Subcutaneous abdominal adipose tissue (tissue), 5 donors: ENCODE data around the gene PPIL6.
A peak's percentile ranks its signal among the peaks of the same experiment; 100 is the strongest.

Experiments used
- H3K27ac ChIP-seq: one replicate; pipeline ENCODE4 v1.7.0; 2013; ENCODE audit warnings: low read depth, mild to moderate bottlenecking, inconsistent platforms, low read length, moderate library complexity
- H3K27me3 ChIP-seq, 5 donors: one replicate each; pipeline ENCODE4 v1.7.0; 2013; ENCODE audit warnings: low read length in 5 of 5, inconsistent platforms in 1 of 5; ENCODE audit not compliant: control insufficient read depth in 5 of 5, insufficient read depth in 4 of 5
- H3K36me3 ChIP-seq, 5 donors: one replicate each; pipeline ENCODE4 v1.7.0; 2013; ENCODE audit warnings: low read length in 5 of 5; ENCODE audit not compliant: control insufficient read depth in 5 of 5, insufficient read depth in 5 of 5
- H3K4me1 ChIP-seq, 5 donors: one replicate each; pipeline ENCODE4 v1.7.0; 2013; ENCODE audit warnings: low read length in 5 of 5, mild to moderate bottlenecking in 3 of 5, moderate library complexity in 1 of 5; ENCODE audit not compliant: control insufficient read depth in 5 of 5, insufficient read depth in 5 of 5
- H3K4me3 ChIP-seq, 5 donors: one replicate each; pipeline ENCODE4 v1.7.0; 2013; ENCODE audit warnings: low read length in 5 of 5, low read depth in 1 of 5
- H3K9ac ChIP-seq, 5 donors: one replicate each; pipeline ENCODE4 v1.7.0; 2013; ENCODE audit warnings: low read length in 5 of 5, mild to moderate bottlenecking in 4 of 5, moderate library complexity in 3 of 5
- H3K9me3 ChIP-seq, 5 donors: one replicate each; pipeline ENCODE4 v1.7.0; 2013; ENCODE audit warnings: low read length in 5 of 5; ENCODE audit not compliant: control insufficient read depth in 5 of 5
- donor health status: healthy.
- donor health status: healthy.
- donor health status: healthy.
- donor health status: healthy.
- donor health status: healthy.

Gene PPIL6

DNA sequence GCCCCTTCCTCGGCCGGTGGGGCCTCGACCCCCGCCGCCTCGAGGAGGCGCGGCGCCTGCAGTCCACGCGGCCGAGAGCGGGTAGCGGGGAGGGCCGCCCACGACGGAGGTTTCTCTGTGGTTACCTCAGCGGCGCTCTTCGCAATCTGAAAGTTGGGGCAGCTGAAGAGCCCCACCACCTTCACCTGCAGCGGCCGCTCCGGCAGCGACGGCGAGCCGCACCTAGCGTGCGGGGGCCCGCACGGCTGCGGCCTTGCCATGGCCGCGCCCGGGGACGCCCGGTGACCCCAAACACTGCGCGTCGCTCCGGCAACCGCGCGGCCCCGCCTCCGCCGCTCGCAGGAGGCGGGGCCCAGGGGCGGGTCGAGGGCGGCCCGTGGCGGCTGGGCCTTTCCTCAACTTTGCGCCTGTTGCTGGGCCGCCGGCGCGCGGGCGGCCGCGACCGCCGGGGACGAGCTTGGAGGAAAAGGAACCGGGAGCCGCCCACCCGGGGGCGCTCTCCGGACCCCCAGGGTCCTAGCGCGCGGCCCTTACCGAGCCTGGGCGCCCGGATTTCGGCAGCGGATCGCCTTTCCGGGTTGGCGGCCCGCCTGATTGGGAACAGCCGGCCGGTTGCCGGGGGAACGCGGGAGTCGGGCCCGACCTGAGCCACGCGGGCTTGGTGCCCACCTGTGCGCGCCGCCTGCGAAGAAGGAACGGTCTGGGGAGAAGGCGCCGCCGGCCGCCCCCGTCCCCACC is at the start of gene PPIL6, which contains the start of gene SMPD2:
Gene PPIL6, minus strand, starts transcription at position 298 of the 738 bp plus-strand sequence. Its CDS starts 38 bp downstream, at position 260.
Gene SMPD2, plus strand, starts transcription at position 394 of the 738 bp plus-strand sequence. CDS start 398 bp downstream, outside the sequence.
- H3K4me1 ChIP-seq, result peaks cover 7 to 27% (median 18%) of the 10 kb centered on the region in 5 donors
- peak within 1 kb of the TSS; percentile 69 for H3K27ac ChIP-seq
- H3K9ac ChIP-seq, result peak within 1 kb of the TSS; percentile 77 to 89 (median 83)
- H3K9me3 ChIP-seq, result no peaks in the 10 kb centered on the region
- H3K27me3 ChIP-seq, result no peaks in the 10 kb centered on the region
- H3K4me3 ChIP-seq, result peak within 1 kb of the TSS; percentile 78 to 93 (median 87)
- peaks cover 0 to 32% (median 19%) of the 10 kb centered on the region in 5 donors for H3K36me3 ChIP-seq

DNA sequence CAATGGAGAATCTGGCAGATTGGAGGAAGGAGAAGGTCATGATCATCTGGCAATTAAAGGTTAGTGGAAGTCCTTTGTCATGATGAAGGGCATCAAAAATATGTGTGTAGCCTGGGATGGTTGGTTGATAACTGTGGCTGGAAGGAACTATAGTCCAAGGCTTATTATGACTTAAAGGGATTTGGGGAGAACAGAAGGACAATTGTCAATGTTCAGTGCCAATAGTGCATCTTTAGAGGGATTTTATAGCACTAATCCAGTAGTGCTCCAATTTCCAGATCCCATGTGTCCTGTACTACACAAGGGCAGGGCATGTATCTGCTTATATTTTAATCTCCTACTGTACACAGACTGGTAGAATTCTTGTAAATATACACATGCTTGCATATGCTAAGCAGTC is 47.6 kb upstream of the PPIL6 start:
- H3K4me3 ChIP-seq, result no peak overlapping the region
- no peaks in the 10 kb centered on the region for H3K36me3 ChIP-seq
- H3K9me3 ChIP-seq, result no peaks in the 10 kb centered on the region
- H3K4me1 ChIP-seq, result peaks cover 0 to 6% (median 4%) of the 10 kb centered on the region in 5 donors
- no peak overlapping the region for H3K27ac ChIP-seq
- H3K9ac ChIP-seq, result no peak overlapping the region
- no peaks in the 10 kb centered on the region for H3K27me3 ChIP-seq

DNA sequence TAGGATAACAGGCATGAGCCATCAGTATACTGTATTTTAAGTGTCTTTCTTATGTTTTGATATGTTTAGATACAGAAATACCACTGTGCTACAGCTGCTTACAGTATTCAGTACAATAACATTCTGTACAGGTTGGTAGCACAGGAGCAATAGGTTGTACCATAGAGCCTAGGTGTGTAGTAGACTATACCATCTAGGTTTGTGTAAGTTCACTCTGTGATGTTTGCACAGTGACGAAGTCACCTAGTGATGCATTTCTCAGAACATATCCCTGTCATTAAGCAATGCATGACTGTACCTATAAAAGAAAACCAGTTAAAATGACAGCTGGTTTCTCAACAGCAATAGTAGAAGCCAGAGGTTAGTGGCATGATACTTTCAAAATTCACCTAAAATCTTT is 45.6 kb upstream of the PPIL6 start:
- H3K27ac ChIP-seq, result no peak overlapping the region
- no peaks in the 10 kb centered on the region for H3K27me3 ChIP-seq
- H3K4me1 ChIP-seq, result peaks cover 0 to 20% (median 17%) of the 10 kb centered on the region in 5 donors
- H3K9me3 ChIP-seq, result no peaks in the 10 kb centered on the region
- H3K36me3 ChIP-seq, result peaks cover 0 to 7% (median under 1%) of the 10 kb centered on the region in 5 donors
- no peak overlapping the region for H3K4me3 ChIP-seq
- H3K9ac ChIP-seq, result no peak overlapping the region

DNA sequence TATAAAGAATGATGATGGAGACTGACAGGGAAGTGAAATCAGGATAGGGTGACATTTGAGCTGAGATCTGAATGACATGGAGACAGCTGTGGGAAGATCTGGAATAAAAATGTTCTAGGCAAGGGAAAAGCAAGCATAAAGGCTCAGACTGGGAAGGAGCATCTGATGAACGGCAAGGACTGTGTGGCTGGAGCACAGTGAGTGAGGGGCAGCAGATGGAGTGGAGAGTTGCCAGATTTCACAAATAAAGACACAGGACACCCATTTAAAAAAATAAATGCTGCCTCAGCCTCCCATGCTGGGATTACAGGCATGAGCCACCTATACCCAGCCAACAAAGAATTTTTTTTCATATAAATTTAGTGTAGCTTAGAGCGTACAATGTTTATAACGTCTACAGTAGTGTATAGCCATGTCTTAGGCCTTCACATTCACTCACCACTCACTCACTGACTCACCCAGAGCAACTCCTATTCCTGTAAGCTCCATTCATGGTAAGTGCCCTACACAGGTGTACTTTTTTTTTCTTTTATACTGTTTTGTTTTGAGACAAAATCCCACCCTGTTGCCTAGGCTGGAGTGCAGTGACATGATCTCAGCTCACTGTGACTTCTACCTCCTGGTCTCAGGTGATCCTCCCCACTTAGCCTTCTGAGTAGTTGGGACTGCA is 45.0 kb upstream of the PPIL6 start:
- Histone ChIP-seq H3K9ac (no peak overlapping the region), H3K9me3 (no peaks in the 10 kb centered on the region), H3K4me3 (no peak overlapping the region), H3K36me3 (peaks cover 0 to 14% (median 4%) of the 10 kb centered on the region in 5 donors), H3K27me3 (no peaks in the 10 kb centered on the region), H3K27ac (no peak overlapping the region), H3K4me1 (peaks cover 0 to 27% (median 24%) of the 10 kb centered on the region in 5 donors)

DNA sequence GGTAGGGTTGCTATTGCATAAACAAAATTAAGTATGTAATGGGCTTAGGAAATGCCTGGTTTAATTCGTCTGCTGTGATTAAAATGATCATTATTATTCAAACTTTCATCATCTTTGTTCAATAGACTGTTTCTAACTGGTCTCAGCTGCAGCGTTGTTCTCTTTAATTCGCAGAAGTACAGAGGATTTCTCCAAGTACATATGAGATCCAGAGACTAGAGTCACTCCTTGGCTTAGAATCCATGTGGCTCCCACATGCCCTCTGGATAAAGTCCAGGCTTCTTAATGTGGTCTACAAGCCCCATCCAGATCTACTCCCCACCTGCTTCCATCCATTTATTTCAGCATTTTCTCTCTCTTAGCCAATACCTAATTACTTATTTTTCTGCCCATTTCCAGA is 43.7 kb upstream of the PPIL6 start:
- Histone ChIP-seq H3K4me3 (peak overlapping the region; percentile 63 to 82 (median 71)), H3K27ac (no peak overlapping the region), H3K4me1 (peaks cover 0 to 37% (median 34%) of the 10 kb centered on the region in 5 donors), H3K9me3 (no peaks in the 10 kb centered on the region), H3K27me3 (no peaks in the 10 kb centered on the region), H3K9ac (peak overlapping the region in 1 of 5 donors; percentile 74), H3K36me3 (peaks cover 0 to 15% (median 4%) of the 10 kb centered on the region in 5 donors)

DNA sequence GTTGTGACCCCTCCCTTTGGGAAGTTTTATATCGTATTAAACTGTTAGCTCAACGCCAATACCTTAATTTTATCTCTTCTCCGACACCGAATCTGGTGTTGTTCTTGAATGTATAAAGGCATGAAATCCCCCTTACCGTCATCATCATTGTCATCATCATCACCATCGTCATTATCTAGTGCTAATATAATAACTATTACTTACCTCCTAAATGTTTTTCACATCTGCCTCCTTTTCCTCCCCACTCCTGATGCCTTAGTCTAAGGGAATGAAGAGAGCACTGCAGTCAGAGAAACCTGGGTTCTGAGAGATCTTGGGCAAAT is 43.3 kb upstream of the PPIL6 start:
- H3K36me3 ChIP-seq, result peaks cover 0 to 15% (median 4%) of the 10 kb centered on the region in 5 donors
- H3K4me3 ChIP-seq, result peak overlapping the region; percentile 63 to 82 (median 71)
- H3K27ac ChIP-seq, result no peak overlapping the region
- H3K27me3 ChIP-seq, result no peaks in the 10 kb centered on the region
- H3K9me3 ChIP-seq, result no peaks in the 10 kb centered on the region
- H3K9ac ChIP-seq, result peak overlapping the region in 4 of 5 donors; percentile 16 to 74 (median 48)
- peaks cover 0 to 41% (median 37%) of the 10 kb centered on the region in 5 donors for H3K4me1 ChIP-seq

DNA sequence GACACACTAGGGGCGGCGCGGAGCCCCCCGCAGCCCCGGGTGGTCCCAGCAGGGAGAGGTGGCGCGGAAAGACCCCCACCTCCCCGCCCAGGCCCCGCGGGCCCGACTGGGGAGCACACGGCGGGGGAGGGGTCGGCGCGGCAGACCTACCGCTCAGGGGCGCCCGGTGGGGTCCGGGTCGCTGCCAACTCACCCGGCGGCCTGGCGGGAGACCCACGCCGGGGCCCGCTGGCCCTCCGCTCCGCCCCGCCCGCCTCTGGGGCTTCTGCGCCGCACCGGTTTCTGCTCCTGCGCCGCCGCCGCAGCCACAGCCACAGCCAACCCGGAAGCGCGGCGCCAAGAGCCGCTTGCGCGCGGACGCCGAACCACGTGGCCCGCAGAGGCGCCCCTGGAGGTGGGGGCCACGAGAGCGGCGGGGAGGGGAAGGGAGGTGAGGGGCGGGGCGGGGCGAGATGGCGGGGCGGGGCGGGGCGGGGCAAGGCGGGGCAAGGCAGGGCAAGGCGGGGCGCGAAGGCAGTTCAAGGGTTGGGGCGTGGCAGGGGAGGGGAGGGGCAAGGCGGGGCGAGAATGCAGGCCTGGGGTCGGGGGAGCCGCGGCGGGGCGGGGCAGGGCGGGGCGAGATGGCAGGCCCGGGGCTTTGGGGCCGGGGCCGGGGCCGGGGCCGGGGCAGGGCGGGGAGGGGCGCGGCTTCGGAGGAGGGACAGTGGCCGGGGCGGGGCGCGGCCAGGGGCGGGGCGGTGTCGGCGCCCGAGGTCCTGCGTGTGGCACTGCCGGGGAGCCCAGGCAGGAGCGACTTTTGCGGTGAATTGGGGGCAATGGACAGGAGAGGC is 42.7 kb upstream of the PPIL6 start, which contains the start of gene ZBTB24:
Gene ZBTB24, minus strand, starts transcription at position 315 of the 830 bp plus-strand sequence. CDS start 1,193 bp downstream, outside the sequence.
- peaks cover 0 to 15% (median 4%) of the 10 kb centered on the region in 5 donors for H3K36me3 ChIP-seq
- peak within 1 kb of the TSS; percentile 86 to 89 (median 87) for H3K4me3 ChIP-seq
- no peaks in the 10 kb centered on the region for H3K27me3 ChIP-seq
- H3K4me1 ChIP-seq, result peaks cover 0 to 47% (median 42%) of the 10 kb centered on the region in 5 donors
- H3K9me3 ChIP-seq, result no peaks in the 10 kb centered on the region
- peak within 1 kb of the TSS; percentile 52 for H3K27ac ChIP-seq
- peak within 1 kb of the TSS in 4 of 5 donors; percentile 75 to 87 (median 83) for H3K9ac ChIP-seq

DNA sequence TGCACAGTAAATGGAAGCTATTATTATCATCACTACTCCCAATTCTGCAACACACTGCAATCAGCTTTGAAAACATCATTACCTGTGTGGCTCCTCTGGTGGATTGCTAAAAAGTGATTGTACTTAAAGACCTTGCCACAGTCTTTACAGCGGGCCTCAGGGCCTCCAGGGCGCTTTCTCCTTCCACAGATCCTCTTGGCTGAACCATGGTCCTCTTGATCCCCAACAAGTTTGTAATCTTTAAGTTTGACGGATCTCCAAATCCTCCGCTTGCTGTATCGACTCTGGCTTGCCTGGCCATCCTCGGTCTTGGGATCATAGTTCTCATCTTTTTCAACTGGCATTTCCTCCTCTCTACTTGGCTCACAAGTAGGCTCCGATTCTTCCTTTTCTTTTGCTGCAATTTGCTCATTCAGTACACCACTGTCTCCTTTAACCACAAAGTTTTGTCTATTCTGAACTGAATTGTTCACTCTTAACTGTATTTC is 40.6 kb upstream of the PPIL6 start:
- Histone ChIP-seq H3K9ac (no peak overlapping the region), H3K9me3 (no peaks in the 10 kb centered on the region), H3K4me1 (peaks cover 0 to 55% (median 50%) of the 10 kb centered on the region in 5 donors), H3K4me3 (peak overlapping the region in 1 of 5 donors; percentile 23), H3K27me3 (no peaks in the 10 kb centered on the region), H3K36me3 (peaks cover 6 to 23% (median 11%) of the 10 kb centered on the region in 5 donors), H3K27ac (no peak overlapping the region)

DNA sequence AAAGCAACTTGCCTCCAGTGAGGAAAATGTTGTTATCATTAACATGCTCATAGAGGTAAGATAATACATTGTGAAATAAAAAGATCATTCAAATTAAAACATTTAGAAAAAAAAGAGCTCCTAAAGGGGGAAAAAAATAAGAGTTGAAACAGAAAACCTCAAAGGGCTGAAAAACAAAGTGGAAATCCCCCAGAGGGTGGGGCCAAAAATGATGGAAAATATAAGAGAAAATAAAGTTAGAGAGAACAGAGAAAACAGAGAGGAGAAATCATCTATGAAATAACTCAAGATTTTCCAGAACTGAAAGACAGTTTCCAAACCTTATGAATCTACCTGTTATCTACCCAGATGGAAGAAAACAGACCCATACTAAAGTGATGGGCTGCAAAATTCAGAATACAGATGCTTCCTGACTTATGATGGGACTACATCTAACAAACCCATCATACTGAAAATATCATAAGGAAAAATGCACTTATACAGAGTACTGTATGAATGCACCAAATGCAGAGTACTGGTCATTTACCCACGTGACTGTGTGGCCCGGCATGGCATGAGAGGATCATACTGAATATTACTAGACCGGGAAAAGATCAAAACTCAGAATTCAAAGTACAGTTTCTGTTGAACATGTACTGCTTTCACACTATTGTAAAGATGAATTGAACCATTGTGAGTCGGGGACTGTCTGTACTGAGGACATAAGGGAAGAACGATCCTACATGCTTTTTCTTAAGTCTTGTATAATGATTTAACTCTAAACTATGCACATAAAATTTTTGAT is 38.6 kb upstream of the PPIL6 start:
- Histone ChIP-seq H3K27ac (no peak overlapping the region), H3K36me3 (peaks cover 22 to 43% (median 26%) of the 10 kb centered on the region in 5 donors), H3K9me3 (no peaks in the 10 kb centered on the region), H3K27me3 (no peaks in the 10 kb centered on the region), H3K4me1 (peaks cover 0 to 55% (median 50%) of the 10 kb centered on the region in 5 donors), H3K4me3 (no peak overlapping the region), H3K9ac (peak overlapping the region in 1 of 5 donors; percentile 20)
